ENCODE results near the gene TNFAIP2. TPM values are rescaled to one million over a fixed set of nuclear protein-coding genes. Genes with fewer than 3 reads are reported as not detected.
A peak's percentile ranks its signal among the peaks of the same experiment; 100 is the strongest.

The TNFAIP2 gene
- total and polyA plus RNA-seq, 9 of the 15 experiments (the other 6 are each of a cell fraction or from before 2014, with no cell fraction given) = 22.6 to 68.6 (median 44.6) TPM

- TF ChIP-seq ZNF280A (IDR thresholded peaks at IDR 0.05; ENCODE audit: low read depth, partially characterized antibody) (no peak), ZNF384 (IDR thresholded peaks at IDR 0.05; ENCODE audit: low read depth, low read length) (peak; percentile 91), ELK3 (CRISPR knock-in tag; IDR thresholded peaks at IDR 0.05) (no peak), CBX2 (IDR thresholded peaks at IDR 0.05; ENCODE audit: insufficient read depth, low read length, poor library complexity, severe bottlenecking) (no peak), ZNF12 (CRISPR knock-in tag; IDR thresholded peaks at IDR 0.05) (no peak), GMEB1 (CRISPR knock-in tag; IDR thresholded peaks at IDR 0.05) (no peak), JUNB (CRISPR knock-in tag; conservative IDR thresholded peaks at IDR 0.05) (no peak), MNT (conservative IDR thresholded peaks at IDR 0.05) (no peak), BRCA1 (IDR thresholded peaks at IDR 0.05) (no peak), BRCA1 (CRISPR knock-in tag; IDR thresholded peaks at IDR 0.05) (no peak), ZNF239 (CRISPR knock-in tag; IDR thresholded peaks at IDR 0.05) (no peak), HNRNPK (IDR thresholded peaks at IDR 0.05; ENCODE audit: low read depth, low read length, poor library complexity, severe bottlenecking) (no peak), TRIM28 (IDR thresholded peaks at IDR 0.05) (no peak)
These were observed 62.1 kb downstream of the TNFAIP2 start (continued) for GRCh38 chr14:103185051-103186029.

Data from K562 (cell line).